ENCODE measurements around the gene AP3B1. TPM values are rescaled to one million over a fixed set of nuclear protein-coding genes. Genes with fewer than 3 reads are reported as not detected.
A peak's percentile ranks its signal among the peaks of the same experiment; 100 is the strongest.

The AP3B1 gene
- total and polyA plus RNA-seq, 3 donors from 2014 or later: 32.0 to 77.3 (median 74.0) TPM

DNA sequence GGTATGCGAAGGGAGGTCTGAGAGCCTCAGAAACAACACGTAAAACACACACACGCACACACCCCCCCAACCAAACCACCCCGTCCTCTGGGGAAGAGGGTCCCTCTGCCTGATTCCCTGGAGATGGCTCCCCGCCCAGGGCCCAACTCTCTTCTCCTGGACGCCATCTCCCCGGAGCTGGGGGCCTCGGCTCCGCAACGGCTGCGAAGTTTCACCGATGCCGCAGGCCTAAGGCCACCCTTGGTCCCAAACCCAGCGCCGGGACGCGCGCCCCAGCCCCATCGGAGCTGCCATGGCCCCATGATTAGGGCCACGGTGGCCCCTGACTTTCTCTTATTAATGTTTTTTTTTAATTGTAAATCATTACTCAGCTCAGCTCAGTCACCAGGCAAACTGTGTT is 337.0 kb downstream of the AP3B1 start:
- DNase-seq: no peak
- H3K27ac ChIP-seq: no peak overlapping the region
- H3K4me3 ChIP-seq: peak overlapping the region; percentile 7 to 41
- H3K9me3 ChIP-seq: no peaks in the 10 kb centered on the region
- H3K27me3 ChIP-seq: no peaks in the 10 kb centered on the region
- TF ChIP-seq, protein P1, sequence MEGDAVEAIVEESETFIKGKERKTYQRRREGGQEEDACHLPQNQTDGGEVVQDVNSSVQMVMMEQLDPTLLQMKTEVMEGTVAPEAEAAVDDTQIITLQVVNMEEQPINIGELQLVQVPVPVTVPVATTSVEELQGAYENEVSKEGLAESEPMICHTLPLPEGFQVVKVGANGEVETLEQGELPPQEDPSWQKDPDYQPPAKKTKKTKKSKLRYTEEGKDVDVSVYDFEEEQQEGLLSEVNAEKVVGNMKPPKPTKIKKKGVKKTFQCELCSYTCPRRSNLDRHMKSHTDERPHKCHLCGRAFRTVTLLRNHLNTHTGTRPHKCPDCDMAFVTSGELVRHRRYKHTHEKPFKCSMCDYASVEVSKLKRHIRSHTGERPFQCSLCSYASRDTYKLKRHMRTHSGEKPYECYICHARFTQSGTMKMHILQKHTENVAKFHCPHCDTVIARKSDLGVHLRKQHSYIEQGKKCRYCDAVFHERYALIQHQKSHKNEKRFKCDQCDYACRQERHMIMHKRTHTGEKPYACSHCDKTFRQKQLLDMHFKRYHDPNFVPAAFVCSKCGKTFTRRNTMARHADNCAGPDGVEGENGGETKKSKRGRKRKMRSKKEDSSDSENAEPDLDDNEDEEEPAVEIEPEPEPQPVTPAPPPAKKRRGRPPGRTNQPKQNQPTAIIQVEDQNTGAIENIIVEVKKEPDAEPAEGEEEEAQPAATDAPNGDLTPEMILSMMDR (IDR thresholded peaks at IDR 0.05): no peak
- no peak for TF ChIP-seq POLR2A (IDR thresholded peaks at IDR 0.05)
- intact Hi-C loops (cut with DNase I; ENCODE audit: low total_unique reads): no loop called here
- H3K36me3 ChIP-seq (ENCODE audit: low read depth, missing control alignments): no peaks in the 10 kb centered on the region
- WGBS, 2 donors: 11 to 20% methylated on average over 17 to 20 of the region's 20 CpGs
- no peaks in the 10 kb centered on the region for H3K4me1 ChIP-seq

DNA sequence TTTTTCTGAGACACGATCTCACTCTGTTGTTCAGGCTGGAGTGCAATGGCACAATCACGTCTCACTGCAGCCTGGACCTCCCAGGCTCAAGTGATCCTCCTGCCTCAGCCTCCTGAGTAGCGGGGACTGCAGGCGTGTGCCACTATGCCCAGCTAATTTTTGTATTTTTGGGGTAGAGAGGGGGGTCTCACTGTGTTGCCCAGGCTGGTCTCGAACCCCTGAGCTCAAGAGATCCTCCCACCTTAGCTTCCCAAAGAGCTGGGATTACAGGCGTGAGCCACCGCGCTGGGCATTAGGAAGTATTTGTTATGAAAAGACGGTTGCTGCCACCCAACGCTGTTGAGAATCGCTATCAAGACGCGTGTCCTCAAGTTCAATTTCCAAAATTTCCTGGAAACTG is 337.4 kb downstream of the AP3B1 start:
- WGBS, 2 donors: 48 to 59% methylated on average over 13 of the region's 13 CpGs
- no peak for DNase-seq
- Histone ChIP-seq H3K27ac (no peak overlapping the region), H3K4me3 (peak overlapping the region in 1 of 2 donors; percentile 41), H3K4me1 (no peaks in the 10 kb centered on the region), H3K27me3 (no peaks in the 10 kb centered on the region), H3K36me3 (ENCODE audit: low read depth, missing control alignments) (no peaks in the 10 kb centered on the region), H3K9me3 (no peaks in the 10 kb centered on the region)
- intact Hi-C loops (cut with DNase I; ENCODE audit: low total_unique reads): no loop called here
- TF ChIP-seq POLR2A (IDR thresholded peaks at IDR 0.05): no peak
- TF ChIP-seq, protein P1 (IDR thresholded peaks at IDR 0.05): no peak

DNA sequence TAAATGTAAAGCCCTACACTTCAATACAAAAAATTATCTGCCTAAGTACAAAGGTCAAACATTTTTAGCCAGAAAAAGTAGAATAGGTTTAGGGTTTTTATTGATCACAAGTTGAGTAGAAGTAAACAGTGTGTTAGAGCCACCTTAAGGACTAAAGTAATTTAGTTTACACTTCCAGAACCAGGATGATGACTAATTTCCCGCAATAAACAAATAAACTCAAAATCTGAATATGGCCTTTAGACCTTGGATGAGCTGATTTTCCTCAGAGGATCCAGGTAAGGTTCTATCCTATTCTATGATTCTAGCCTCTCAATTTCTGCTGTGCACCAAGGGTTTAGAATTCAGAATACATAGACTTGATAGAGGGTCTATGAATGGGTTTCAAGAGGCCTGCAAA is 338.9 kb downstream of the AP3B1 start:
- H3K9me3 ChIP-seq: no peaks in the 10 kb centered on the region
- WGBS, 2 donors: 0 to 50% methylated on average over 1 of the region's 1 CpG
- H3K27me3 ChIP-seq: no peaks in the 10 kb centered on the region
- no peak overlapping the region for H3K4me3 ChIP-seq
- intact Hi-C loops (cut with DNase I; ENCODE audit: low total_unique reads): no loop called here
- no peak overlapping the region for H3K27ac ChIP-seq
- TF ChIP-seq, protein P1 (IDR thresholded peaks at IDR 0.05): no peak
- no peak for TF ChIP-seq POLR2A (IDR thresholded peaks at IDR 0.05)
- H3K36me3 ChIP-seq (ENCODE audit: low read depth, missing control alignments): no peaks in the 10 kb centered on the region
- no peaks in the 10 kb centered on the region for H3K4me1 ChIP-seq
- no peak for DNase-seq

DNA sequence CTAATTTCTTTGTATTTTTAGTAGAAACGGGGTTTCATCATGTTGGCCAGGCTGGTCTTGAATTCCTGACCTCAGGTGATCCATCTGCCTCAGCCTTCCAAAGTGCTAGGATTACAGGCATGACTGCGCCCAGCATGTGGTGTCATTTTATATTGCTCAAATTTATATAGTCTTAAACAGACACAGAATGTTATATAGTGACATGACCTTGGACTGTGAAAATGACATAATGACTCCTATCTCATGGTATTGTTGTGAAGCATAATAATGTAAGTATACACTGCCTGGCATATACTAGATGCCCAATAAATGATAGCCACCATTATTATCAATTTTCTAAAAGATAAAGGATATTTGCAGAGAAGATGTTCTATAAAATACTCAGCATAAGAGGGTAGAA is 341.1 kb downstream of the AP3B1 start:
- H3K36me3 ChIP-seq (ENCODE audit: low read depth, missing control alignments): no peaks in the 10 kb centered on the region
- H3K9me3 ChIP-seq: no peaks in the 10 kb centered on the region
- intact Hi-C loops (cut with DNase I; ENCODE audit: low total_unique reads): no loop called here
- no peaks in the 10 kb centered on the region for H3K27me3 ChIP-seq
- 78 to 85% methylated on average over 2 of the region's 2 CpGs for WGBS, 2 donors
- no peak for TF ChIP-seq POLR2A (IDR thresholded peaks at IDR 0.05)
- TF ChIP-seq, protein P1 (IDR thresholded peaks at IDR 0.05): no peak
- H3K4me1 ChIP-seq: no peaks in the 10 kb centered on the region
- DNase-seq: no peak
- no peak overlapping the region for H3K4me3 ChIP-seq
- no peak overlapping the region for H3K27ac ChIP-seq

DNA sequence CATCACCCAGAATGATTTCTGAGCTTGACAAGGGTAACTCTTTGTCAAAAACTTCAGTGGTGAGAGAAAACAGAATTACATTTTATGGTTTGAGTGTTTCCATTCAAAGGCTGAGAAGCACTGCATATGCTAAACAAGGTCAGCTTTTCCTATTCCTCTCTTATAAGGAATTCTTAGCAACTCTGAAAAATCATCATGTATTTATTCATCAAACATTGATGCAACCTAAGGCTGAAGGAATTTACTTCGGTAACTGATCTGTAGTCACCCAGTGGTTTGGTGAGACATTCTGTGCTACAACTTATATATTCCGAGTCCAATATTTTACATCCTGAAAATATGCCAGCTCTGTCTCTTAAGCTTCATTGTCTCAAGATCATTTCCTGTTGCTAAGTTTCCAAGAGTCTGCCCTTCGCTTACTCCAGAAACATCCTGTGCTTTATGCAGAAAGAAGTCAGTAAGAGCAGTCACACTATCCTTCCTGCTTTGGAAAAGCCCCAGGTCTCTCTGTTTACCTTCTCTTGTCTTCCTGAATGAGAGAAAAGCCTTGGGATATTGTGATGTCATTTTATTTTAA is 341.8 kb downstream of the AP3B1 start:
- Histone ChIP-seq H3K4me1 (no peaks in the 10 kb centered on the region), H3K4me3 (no peak overlapping the region), H3K9me3 (no peaks in the 10 kb centered on the region), H3K36me3 (ENCODE audit: low read depth, missing control alignments) (no peaks in the 10 kb centered on the region), H3K27ac (no peak overlapping the region), H3K27me3 (no peaks in the 10 kb centered on the region)
- DNase-seq: no peak
- TF ChIP-seq POLR2A (IDR thresholded peaks at IDR 0.05): no peak
- TF ChIP-seq, protein P1 (IDR thresholded peaks at IDR 0.05): no peak
- intact Hi-C loops (cut with DNase I; ENCODE audit: low total_unique reads): no loop called here
- 43 to 53% methylated on average over 3 of the region's 3 CpGs for WGBS, 2 donors

All from testis (tissue), 3 donors.